ENCODE results near the gene ABHD6. TPM values are rescaled to one million over a fixed set of nuclear protein-coding genes. Genes with fewer than 3 reads are reported as not detected.

Gene ABHD6
- total RNA-seq, 1 donor from 2014 or later = 7.7 TPM

- H3K36me3 ChIP-seq (ENCODE audit: control insufficient read depth, insufficient read depth, low read length) = no peaks in the 10 kb centered on the region
- DNase-seq (ENCODE audit: low read depth) = no peak
- no peaks in the 10 kb centered on the region for H3K27me3 ChIP-seq (ENCODE audit: control insufficient read depth, insufficient read depth, low read length)
- TF ChIP-seq CTCF (IDR thresholded peaks at IDR 0.05; ENCODE audit: insufficient read depth, low read length, poor library complexity, severe bottlenecking) = no peak
- H3K4me3 ChIP-seq (ENCODE audit: low read depth, low read length) = no peak overlapping the region
Measured at GRCh38 chr3:58256511-58256910, 18.9 kb downstream of the ABHD6 start.

- DNase-seq (ENCODE audit: low read depth) = no peak
- TF ChIP-seq CTCF (IDR thresholded peaks at IDR 0.05; ENCODE audit: insufficient read depth, low read length, poor library complexity, severe bottlenecking) = no peak
Measured at GRCh38 chr3:58258392-58259055, 20.9 kb downstream of the ABHD6 start.

GRCh38 chr3:58260261-58260731 lies 22.7 kb downstream of the ABHD6 start:
- peak; percentile 59 for DNase-seq (ENCODE audit: low read depth)
- TF ChIP-seq CTCF (IDR thresholded peaks at IDR 0.05; ENCODE audit: insufficient read depth, low read length, poor library complexity, severe bottlenecking) = no peak
- H3K4me3 ChIP-seq (ENCODE audit: low read depth, low read length) = no peak overlapping the region
- H3K27me3 ChIP-seq (ENCODE audit: control insufficient read depth, insufficient read depth, low read length) = no peaks in the 10 kb centered on the region
- H3K36me3 ChIP-seq (ENCODE audit: control insufficient read depth, insufficient read depth, low read length) = no peaks in the 10 kb centered on the region

More at GRCh38 chr3:58258392-58259055, 20.9 kb downstream of the ABHD6 start:
- Histone ChIP-seq H3K36me3 (ENCODE audit: control insufficient read depth, insufficient read depth, low read length) (no peaks in the 10 kb centered on the region), H3K4me3 (ENCODE audit: low read depth, low read length) (no peak overlapping the region), H3K27me3 (ENCODE audit: control insufficient read depth, insufficient read depth, low read length) (no peaks in the 10 kb centered on the region)

DNA sequence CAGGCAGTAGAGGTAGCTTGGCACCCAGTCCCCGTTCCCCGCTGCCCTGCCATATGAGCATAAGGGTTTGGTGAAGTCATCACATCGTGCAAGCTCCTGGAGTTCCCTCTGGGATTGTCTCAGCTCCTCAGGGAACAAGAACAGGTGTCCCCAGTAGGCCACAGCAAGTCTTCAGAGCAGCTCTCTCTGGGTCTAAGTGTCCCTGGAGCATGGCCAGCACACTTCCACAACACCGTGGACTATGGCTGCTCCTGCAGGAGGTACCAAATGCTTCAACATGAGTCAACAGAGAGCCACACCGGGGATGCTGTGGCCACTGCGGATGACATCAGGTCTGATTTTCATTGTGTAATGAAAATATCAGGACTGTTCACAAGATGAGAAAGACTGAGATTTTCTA lies 23.1 kb downstream of the ABHD6 start:
- no peak for DNase-seq (ENCODE audit: low read depth)
- TF ChIP-seq CTCF (IDR thresholded peaks at IDR 0.05; ENCODE audit: insufficient read depth, low read length, poor library complexity, severe bottlenecking) = no peak

GRCh38 chr3:58261954-58262666 lies 24.5 kb downstream of the ABHD6 start:
- TF ChIP-seq CTCF (IDR thresholded peaks at IDR 0.05; ENCODE audit: insufficient read depth, low read length, poor library complexity, severe bottlenecking) = no peak
- H3K36me3 ChIP-seq (ENCODE audit: control insufficient read depth, insufficient read depth, low read length) = no peaks in the 10 kb centered on the region
- H3K4me3 ChIP-seq (ENCODE audit: low read depth, low read length) = no peak overlapping the region
- no peak for DNase-seq (ENCODE audit: low read depth)
- no peaks in the 10 kb centered on the region for H3K27me3 ChIP-seq (ENCODE audit: control insufficient read depth, insufficient read depth, low read length)

More for the DNA sequence above, 23.1 kb downstream of the ABHD6 start:
- H3K4me3 ChIP-seq (ENCODE audit: low read depth, low read length) = no peak overlapping the region
- H3K36me3 ChIP-seq (ENCODE audit: control insufficient read depth, insufficient read depth, low read length) = no peaks in the 10 kb centered on the region
- no peaks in the 10 kb centered on the region for H3K27me3 ChIP-seq (ENCODE audit: control insufficient read depth, insufficient read depth, low read length)
